Fibroblast of skin of right biceps (primary cell): ENCODE results near the gene PCNX2.
"Not testable (repeated sequence)": the region's sequence is repeated elsewhere in the genome, so short reads cannot be mapped to it uniquely, and the experiment has no call there.

Experiments used
- DNase-seq: peaks from one replicate; pipeline ENCODE4 v3.0.0-alpha.2; 2013

The PCNX2 gene

DNA sequence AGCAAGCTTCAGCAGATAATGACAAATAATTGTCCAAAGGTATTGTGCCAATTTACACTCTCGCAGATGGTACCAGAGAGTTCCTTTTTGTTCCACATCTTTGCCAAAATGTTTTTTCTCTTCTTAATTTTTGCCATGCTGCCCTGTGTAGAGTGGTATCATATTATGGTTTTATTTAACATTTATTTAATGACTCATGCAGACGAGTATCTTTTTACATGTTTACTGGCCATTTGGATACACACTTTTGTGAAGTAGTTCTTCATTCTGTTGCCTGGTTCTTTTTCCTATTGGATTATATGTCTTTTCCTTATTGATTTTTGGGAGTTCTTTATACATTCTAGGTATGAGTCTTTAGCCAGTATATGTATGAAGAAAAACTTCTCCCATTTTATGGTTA lies 151.1 kb downstream of the PCNX2 start:
- no peak for DNase-seq

DNA sequence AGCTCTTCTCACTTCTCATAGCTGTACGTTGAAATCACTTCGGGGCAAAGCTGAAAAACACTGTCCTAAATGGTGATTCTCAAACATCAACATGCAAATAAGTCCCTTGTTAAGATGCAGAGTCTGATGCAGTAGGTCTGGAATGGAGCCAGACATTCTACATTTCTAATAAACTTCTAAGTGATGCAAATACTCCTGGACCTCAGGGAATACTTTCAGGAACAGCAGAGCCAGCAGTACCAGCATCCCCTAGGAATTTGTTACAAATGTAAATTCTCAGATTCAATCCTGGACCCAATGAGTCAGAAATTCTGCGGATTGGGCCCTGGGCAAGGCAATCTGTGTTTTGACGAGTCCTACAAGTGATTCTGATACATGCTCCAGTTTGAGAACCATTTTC lies 152.3 kb downstream of the PCNX2 start:
- peak; percentile 33 for DNase-seq

DNA sequence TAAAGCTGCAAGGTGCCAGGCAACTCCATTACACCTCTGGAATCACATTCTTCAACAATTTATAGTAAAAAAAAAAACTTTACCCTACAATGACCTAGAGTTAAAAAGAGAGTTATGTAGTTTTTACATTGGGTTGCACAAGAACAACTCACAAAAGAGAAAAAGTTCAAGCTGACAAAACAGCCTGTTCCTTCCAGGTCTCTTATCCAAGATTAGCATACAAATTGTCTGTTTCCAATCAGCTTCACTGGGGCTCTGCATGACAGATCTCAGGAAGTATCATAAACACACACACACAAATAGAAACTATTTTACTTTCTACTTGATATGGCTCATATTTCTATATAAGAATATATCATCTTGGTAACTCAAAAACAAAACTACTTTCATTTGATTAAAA lies 154.6 kb downstream of the PCNX2 start:
- no peak for DNase-seq

DNA sequence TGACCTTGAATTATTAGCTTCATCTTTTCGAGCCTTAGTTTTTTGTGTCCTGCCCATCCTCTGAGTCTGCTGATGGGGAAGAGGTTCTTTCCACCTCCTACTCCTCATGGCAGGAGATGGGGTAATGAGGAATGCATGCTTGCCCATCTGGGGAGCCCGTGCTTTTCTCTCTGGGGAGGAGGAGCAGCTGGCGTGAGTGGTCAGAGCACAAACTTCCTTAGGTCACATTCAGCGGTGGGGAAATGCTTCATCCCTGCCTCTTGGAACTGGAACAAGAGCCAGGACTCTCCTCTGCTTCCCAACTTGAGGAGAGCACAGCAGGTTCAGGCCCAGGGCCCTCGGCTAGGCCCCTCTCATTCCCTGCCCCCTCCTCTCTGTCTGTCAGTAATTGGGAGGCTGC lies 155.0 kb downstream of the PCNX2 start:
- no peak for DNase-seq

DNA sequence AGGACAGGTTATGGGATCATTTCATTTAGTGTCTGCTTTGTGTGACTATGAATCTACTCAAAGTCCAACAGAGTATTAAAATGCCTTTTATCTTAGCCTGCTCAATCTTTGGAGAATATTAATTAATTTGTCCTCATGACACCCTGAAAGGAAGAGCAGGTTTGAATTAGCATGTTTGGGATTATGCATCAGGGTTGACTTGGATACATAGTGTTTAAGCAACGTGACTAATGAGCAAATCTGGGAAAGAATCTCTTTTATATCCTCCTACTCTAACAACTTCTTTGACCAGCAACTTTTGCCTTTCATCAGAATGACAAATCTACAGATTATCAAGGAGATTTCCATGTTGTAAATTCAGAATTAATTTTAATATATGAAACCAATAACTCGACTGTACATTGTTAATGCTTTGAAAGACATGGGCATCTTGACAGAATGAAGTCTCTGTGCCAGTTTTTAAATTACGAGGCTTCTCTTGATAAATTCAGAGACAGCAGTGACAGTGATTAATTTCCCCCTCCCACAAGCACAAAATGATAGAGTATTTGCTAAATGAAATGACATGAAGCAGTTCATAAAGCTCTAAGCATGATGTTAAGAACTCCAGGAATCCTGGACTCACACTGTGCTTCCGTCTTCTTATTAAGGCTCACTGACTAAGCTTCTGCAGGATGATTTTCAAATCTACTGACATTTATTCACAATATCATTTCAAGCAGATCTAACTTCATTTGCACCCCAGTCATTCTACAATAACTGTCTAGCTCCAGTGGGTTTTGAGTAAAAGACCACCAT lies 156.5 kb downstream of the PCNX2 start:
- DNase-seq: no peak

DNA sequence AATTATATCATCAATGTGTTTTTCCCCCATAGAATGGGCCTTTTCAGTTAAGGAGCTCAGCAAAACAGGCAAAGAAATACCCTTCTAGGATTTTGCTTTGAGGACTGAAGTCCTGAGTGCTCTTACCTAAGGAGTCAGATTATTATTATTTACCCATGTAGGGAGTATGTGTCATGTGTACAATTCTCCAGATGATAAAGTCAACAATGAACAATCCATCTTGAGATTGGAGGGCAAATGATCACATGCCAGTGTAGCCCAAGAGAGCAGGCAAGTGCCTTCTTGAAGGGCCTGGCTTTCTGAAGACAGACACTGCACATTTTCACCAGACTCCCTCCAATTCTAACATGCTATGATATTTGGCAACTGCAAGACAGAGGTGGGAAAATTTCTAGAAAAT lies 159.7 kb downstream of the PCNX2 start:
- no peak for DNase-seq

DNA sequence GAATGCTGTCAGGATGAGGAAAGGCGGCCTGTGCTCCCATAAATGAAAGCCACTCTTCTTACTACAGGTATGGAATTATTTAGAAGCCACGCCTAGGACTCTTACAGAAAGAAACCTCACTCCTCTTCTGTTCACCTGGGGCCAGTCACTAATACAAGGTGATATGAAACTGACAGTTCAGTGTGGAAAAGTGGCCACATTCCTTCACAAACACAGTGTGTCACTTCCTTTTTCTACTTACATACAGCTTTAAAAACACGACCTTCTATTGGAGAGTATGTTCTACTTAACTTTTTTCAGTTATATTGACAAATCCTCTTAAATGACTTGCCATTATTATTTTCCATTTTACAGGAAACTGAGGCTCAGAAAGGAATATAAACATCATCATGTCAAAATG lies 163.1 kb downstream of the PCNX2 start:
- no peak for DNase-seq

DNA sequence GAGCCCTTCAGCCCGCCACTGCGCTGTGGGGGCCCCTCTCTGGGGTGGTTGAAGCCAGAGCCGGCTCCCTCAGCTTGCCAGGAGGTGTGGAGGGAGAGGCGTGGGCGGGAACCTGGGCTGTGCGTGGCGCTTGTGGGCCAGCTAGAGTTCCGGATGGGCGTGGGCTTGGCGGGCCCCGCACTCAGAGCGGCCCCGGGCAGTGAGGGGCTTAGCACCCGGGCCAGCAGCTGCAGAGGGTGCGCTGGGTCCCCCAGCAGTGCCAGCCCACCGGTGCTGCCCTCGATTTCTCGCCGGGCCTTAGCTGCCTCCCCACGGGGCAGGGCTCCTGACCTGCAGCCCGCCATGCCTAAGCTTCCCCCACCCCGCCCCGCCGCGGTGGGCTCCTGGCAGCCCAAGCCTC lies 166.5 kb downstream of the PCNX2 start:
- DNase-seq: not testable (repeated sequence)

DNA sequence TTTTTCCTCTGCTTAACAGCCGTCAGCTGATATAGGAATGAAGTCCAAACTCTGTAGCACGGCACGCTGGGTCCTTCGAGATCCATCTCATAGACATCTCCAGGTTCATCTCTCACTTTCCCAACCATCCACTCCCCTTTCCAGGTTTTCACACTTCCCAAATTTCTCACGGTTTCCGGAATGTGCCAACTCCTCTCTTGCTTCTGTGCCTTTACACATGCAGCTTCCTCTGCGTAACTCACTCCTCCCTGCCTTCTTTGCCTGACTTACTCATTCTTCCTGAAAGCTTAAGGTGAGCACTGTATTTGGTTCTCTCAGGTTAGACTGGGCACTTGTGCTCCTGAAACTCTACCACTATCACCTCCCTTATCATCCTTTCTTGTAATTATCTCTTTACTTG lies 168.4 kb downstream of the PCNX2 start:
- DNase-seq: no peak

DNA sequence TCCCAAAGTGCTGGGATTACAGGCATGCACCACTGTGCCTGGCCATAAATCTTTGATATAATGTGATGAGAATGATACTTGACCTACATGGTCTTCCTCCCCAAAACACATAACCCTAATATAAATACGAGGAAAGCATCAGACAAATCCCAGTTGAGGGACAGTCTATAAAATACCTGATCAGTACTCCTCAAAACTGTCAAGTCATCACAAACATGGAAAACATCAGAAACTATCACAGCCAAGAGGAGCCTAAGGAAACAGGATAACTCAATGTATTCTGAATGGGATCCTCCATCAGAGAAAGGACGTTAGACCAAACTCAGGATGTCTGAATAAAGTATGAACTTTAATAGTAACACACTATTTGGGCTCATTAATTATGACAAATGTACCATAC lies 172.7 kb downstream of the PCNX2 start:
- DNase-seq: no peak

DNA sequence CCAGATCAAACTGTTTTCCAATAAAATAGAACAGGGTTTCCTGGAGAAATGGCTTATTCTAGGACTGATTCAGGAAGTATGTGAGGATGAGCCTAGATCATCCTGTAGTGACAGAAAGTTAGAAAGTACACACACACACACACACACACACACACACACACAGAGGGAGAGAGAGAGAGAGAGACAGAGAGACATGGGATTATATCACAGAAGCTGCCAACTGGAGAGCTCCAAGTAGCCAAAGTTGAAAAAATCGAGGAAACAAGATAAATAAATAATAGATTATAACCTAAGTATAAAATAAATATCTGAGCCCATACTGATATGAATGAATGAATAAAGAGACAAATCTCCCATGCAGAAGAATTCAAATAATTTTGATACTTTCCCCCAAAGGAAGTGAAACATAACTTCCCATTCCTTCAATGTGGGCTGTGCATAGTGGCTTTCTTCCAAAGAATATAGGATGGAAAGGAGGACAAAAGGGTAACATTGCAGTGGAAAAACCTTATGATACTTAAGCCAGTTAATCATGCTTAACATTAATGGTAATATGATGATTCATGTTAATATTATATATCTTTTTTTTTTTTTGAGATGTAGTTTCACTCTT lies 173.5 kb downstream of the PCNX2 start:
- peak; percentile 81 for DNase-seq

DNA sequence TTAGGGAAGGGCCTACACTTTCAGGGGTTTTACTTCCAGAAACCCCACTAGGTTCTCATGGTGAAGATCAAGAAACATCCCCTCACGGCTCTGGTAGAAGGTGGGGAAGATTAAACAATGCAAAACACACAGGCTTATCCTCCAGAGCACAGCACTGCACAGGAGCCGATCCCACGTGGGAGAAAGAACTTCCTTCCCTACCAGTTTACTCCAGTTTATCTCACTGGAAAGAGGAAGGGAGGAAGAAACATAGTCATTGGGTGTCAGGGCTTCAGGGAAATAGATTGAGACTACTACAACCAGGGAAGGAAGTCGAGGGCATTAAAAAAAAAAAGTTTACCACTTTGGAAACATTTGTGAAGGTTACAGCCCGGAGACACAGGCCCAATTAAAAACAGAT lies 180.7 kb downstream of the PCNX2 start:
- DNase-seq: no peak

DNA sequence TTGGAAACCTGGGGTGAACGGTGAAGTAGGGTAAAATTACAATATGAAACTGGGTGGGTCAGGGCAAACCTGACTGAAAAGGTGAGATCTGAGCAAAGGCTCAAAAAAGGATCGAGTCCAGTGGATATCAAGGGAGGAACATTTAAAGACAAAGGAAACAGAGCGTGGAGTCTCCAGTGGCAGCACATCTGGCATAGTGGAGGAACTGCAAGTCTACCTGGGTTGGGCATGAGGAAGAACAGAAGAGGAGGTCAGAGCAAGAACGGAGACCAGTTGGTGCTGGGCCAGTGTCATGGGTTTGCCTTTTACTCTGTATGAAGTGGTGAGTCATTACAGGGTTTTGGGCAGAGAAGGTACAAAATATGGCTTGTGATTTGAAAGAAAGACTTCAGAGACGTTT lies 181.4 kb downstream of the PCNX2 start:
- peak; percentile 45 for DNase-seq

DNA sequence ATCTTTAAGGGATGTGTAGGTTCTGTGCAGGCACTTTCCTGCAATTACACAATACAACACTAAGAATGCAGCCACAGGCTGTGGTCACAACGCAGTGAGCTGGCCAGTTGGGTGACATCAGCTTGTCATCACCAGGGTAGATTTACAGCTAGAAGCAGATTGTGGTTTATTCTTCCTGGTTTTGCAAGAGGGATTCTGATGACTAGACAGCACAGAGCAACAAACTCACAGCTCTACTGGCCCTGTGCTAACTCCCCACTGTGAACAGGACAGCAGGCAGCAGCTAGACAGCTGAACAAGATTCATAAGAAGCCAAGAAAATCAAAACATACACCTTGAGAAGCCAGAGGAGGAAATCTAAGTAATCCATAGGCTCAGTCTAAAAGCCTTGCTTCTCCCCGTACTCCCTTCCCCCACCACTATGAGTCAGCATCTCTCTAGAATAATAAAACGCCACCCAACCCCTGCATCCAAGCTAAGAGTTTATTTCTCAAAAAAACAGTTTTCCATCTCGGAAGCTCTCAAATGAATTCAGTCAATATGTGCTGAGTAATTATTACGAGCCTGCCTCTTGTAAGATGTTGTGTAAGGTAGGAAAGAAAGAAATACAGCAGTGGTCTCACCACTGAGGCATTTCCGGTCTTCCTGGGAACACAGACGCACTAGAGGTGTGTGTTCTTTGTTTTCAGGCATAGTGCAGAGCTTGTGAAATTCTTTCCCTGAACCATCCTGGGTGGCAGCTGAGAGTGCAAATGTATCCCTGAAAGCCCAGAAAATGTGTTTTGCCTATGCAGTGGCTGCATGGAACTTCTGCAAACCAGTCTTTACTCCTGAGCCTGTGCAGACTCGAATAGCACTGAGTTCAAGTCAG lies 182.3 kb downstream of the PCNX2 start:
- peak; percentile 100 for DNase-seq

DNA sequence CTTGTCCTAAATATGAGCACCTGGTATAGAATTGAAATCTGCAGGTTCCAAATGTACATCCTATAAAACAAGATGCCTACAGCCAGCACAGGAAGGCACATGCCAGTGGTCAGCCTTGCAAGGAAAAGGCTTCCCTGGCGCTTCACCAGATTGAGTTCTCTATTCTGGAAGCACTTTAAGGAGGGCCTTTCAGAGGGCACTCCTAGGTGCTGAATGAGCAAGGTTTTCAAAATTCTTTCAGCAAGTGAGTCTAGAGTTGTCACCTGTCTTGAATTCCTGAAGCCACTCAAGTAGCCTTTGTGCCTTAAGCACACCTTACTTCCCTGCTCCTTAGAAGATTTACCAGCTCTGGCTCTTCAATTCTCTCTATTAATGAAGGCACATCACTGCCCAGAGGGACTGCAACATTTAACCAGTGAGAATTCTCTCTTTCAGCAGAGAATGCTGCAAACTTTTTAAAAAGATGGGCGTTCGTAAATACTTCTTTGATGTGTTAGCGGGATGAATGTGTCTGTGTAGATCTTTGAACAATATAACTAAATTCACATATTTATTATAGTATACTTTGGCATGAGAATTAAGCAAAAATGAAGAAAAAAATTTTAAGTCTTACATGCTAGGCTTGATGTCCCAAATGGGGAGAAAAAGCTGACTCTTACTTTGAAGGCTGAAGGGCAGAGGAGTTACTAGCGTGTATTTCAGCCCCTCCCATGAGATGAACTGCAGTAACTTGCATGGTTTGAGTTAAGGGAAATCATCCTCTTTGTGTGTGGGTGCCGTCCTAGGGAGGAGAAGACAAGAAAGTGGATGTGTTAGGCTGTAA lies 183.1 kb downstream of the PCNX2 start:
- DNase-seq: no peak

DNA sequence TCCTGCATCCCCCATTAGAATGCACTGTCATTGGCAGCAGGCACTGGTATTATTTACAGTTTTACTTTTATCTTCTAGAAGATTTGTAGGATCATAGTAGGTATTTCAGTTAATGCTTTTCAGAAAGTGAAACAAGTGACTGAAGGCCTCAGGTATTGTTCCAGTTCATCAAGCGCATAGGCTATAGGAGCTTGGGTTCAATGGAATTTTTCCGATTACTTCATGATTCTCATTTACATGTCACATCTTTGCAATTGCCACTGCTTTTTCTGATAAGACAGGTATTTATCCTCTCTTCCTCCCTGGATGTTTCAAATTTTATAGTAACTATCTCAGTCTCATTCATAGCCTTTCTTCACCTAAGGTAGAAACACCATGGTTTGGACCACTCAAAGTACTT lies 183.8 kb downstream of the PCNX2 start:
- DNase-seq: no peak

DNA sequence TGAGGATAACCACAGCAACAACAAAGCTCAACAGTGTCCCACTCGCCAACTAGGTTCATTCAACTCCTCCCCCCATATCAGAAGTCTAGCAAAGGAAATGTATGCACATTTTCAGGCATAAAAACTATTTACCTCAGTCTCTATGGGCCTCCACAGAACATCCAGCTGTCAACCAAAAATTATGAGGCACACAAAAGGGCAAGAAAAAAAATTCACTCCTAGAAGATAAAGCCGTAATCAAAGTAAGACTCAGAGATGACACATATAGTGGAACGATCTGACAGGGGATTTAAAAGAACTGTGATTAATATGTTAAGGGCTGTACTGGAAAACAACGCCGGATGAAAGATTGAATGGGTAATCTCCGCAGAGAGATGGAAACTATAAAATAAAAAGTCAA lies 186.4 kb downstream of the PCNX2 start:
- DNase-seq: peak; percentile 53

DNA sequence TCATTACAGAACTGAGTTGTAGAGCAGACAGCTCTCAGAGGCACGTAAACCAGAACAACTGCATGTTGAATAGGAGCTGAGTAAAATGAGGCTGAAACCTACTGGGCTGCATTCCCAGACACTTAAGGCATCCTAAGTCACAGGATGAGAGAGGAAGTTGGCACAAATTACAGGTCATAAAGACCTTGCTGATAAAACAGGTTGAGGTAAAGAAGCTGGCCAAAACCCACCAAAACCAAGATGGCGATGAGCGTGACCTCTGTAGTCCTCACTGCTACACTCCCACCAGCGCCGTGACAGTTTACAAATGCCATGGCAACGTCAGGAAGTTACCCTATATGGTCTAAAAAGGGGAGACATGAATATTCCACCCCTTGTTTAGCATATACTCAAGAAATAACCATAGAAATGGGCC lies 187.8 kb downstream of the PCNX2 start:
- DNase-seq: peak; percentile 33

DNA sequence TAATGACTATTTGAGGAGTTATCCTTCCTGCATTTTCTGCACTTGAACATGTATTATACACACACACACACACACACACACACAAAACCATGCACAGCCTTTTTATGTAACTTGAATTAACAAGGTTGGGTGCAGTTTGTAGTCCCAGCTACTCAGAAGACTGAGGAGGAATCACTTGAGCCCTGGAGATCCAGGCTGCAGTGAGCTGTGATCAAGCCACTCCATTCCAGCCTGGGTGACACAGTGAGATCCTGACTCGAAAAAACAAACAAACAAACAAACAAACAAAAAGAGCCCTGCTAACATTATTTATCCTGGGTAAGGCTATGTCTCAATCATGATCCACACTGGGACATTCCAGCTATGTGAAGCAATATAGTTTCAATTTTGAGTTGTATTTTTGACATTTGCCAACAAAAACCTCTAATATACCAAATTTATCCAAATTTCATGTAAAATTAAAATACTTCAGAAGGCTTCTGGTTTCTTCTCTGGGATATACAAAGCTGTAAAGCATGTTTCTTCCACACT lies 188.3 kb downstream of the PCNX2 start:
- no peak for DNase-seq

DNA sequence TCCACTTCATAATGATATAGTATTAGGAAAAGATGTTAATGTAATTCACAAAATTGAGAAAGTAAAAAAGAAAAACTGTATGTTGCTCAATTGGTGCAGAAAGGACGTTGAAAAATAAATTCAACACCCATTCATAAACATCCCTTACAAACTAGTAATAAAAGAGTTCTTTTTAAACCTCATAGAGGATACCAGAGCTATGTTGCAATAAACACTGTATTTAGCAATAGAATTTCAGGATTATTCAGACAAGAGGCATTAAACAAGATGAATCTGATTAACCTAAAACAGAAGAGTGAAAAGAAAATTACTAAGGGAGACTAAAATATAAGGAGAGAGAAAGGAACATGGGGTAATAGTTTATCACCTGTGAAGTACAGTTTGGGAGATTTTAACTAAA lies 190.3 kb downstream of the PCNX2 start:
- DNase-seq: peak; percentile 37

DNA sequence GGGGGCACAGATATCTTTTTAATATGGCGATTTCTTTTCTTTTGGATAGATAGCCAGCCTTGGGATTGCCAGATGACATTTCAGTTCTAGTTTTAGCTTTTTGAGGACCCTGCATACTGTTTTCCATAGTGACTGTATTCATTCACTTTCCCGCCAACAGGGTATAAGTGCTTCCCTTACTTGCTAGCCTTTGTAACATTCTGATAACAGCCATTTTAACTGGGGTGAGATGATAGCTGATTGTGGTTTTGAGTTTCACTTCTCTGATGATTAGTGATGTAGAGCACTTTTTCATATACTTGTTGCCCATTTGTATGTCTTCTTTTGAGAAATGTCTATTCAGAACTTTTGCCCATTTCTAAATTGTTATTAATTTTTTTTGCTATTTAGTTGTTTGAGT lies 193.2 kb downstream of the PCNX2 start:
- DNase-seq: no peak

DNA sequence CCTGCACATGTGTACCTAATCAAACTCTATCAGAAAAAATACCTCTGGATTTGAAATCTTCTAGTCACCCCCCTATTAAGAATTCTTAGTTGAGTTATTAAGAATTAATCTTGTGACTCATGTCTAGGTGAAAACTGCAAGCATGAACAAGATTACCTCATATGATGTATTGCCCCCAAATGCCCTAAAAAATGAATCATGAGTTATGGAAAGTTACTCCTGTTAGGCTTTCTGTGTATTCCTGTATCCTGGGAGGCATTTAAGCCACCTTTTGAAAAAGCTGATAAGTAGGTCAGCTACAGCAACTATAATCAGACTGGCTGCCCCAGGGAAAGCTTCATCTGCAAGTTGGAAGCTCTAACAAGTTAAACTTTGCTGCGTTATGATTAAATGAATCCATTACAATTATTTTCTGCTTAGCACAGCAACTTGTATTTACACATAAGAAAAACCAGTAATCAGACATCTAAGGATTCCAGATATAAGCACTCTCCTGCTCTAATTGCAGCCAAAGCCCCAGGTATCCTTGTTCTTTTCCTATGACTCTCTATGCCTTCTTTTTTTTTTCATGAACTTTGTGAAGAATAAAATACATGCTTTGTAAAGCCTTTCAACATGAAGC lies 197.5 kb downstream of the PCNX2 start:
- DNase-seq: peak; percentile 70
